NOMO-1 treated with dmso at 0.1 percent for 144 hours (cell line): ENCODE measurements around the gene MED22.
"Not testable (repeated sequence)": the region's sequence is repeated elsewhere in the genome, so short reads cannot be mapped to it uniquely, and the experiment has no call there.

ENCODE experiments used
- DNase-seq: peaks from one replicate; lab custom pipeline; 2025; ENCODE audit not compliant: unreplicated experiment; lab: John Stamatoyannopoulos, UW

The MED22 gene

DNA sequence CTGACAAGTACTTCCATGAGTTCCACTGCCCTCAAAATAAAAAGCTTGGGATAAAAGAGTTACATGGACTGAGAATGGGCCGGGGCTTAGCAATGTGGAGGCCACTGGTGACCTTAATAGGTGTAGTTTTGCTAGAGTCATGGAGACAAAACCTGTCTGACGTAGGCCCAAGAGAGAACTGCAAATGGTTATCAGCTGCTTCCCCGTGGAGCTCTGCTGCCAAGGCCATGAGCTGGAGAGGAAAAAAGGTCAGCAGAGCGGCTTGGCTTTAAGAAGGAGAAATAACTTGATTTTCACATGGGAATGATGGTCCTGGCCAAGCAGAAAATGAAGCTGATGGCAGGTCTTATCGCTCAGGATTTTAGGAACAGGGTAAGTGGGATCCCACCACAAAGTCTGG lies 8.3 kb downstream of the MED22 start:
- no peak for DNase-seq

DNA sequence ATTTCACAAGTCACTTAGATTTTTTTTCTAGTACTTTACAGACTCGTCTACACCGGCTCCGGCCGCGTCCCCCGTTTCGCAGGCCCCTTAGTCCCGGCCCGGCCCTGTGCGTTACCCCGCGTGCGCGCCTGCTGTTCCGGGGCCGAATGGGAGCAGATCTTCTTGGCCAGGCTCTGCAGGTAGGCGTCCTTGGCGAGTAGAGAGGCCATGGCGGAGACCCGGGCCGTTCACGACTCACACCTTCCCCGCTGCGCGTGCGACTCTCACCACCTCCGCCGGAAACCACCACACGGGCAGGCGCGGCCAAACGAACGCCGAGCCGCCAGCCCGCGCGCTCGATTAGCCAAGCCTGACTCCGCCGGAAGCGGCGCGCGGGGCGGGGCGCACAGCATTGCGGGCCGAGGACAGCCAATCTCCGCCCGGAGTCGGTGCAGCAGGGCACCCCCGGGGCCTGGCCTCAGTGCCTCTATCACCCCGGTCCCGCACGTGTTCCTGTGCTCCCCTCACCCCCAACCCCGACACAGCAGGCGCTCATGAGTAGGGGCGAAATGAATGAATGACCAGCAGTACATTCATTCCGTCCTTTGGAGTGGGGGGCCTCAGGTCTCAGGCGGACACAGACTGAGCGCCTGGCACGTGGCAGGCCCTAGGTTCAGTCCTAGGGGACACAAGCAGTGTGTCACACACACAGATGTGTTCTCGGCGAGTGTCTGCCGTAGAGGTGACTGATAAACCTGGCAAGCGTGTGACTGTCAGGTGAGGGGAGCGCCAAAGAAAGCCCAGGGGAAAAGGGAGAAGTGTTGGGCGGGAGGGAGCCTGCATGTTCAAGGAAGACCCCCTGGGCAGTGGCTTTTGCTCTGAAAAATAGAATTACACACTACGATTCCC lies 11.8 kb downstream of the MED22 start, which contains the start of gene SURF6:
TSS of gene SURF6 (minus strand) at position 265 of the 888 bp plus-strand sequence. CDS start at position 209, 56 bp downstream.
- DNase-seq, result peak; percentile 92

- not testable (repeated sequence) for DNase-seq
Observed at GRCh38 chr9:133334888-133335287, 13.0 kb downstream of the MED22 start.

DNA sequence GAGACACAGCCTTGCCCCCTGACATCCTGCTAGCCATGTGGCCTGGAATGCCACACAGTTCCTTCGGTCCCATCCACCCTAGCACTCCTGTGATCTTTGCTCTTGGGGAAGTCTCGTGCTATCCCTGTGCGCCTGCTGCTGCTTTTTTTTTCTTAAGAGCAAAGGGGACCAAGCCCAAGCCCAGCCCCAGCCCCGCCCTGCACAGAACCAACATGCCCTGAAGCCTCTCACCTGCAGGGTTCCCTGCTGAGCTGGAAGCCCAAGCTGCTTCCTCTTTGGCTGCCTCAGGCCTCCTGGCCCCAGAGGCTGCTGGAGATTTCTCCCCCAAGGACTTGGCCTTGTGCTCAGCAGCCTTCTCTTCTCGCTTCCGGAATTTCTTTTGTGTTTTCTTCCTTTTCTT lies 13.8 kb downstream of the MED22 start:
- DNase-seq, result no peak

GRCh38 chr9:133333566-133333965 lies 14.4 kb downstream of the MED22 start:
- DNase-seq, result no peak

GRCh38 chr9:133333011-133333410 lies 14.9 kb downstream of the MED22 start:
- DNase-seq, result no peak

DNA sequence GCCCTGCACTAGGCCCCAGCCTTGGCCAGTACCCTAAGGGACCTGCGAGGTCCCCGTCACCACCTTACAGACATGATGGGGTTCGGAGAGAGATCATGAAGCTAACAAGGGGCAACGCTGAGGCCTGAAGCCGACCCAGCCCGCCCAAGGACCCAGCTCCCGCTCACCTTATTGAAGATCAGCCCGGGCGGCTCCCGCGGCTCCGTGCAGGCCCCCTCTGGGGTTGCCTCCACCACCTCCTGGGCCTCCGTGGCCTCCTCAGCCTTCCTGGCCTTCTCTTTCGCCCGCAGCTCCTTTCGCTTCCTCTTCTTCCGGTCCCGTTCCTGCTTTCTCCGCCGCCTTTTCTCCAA lies 15.6 kb downstream of the MED22 start:
- DNase-seq, result no peak

DNA sequence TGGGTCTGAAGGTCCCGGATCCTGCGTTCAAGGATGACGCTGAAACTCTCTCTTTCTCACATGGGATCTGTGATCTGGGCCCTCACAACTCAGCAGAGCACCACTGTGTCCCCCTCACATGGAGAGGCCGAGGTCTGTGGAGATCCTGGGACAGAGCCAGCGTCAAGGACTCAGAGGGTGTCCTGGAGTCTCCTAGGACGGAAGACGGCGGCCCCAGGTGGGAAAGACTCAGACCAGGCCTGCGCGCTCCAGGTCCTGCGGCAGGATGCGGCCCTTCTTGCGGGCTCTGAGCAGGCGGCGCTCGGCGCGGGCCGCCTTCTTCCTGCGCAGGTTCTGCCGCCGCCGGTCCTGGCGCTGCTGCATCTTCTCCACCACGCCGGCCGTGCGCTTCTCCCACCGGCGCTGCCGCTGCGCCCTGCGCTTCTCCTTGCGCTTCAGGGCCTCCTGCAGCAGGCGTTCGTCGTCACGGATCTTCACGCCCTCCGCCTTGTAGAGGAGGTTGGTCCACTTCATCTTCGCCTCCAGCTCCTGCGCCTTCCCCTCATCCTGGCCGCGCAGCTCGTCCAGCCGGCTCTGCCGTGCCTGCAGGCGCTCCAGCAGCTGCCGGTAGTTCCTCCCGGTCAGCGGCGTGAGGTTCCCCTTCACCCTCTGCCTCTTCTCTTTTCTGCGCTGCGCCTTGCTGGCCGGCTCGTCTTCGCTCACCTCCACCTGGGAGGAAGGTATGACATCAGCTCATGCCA lies 16.1 kb downstream of the MED22 start:
- no peak for DNase-seq

DNA sequence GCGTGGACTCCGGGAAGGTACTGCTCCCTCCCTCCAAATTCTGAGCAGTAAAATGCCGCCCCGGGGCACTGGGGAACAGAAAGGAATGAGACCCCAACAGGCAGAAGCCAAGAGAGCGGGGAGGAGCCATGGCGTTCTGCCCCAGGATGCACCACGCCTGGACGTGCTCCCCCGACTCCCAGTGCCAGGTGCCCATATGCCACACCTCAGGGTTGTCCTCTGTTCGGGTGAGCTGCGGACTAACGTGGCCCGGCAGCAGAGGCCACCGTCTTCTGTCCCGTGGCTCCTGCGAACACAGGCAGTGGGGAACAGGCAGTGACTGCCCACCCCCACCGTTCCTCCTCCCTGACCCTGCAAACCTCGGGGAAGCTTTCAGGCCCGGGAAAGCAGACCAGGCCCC lies 16.7 kb downstream of the MED22 start:
- no peak for DNase-seq

GRCh38 chr9:133329306-133330156 lies 18.4 kb downstream of the MED22 start:
- not testable (repeated sequence) for DNase-seq

GRCh38 chr9:133327834-133328484 lies 20.0 kb downstream of the MED22 start:
- DNase-seq, result no peak

GRCh38 chr9:133327021-133327420 lies 20.9 kb downstream of the MED22 start:
- DNase-seq, result not testable (repeated sequence)

DNA sequence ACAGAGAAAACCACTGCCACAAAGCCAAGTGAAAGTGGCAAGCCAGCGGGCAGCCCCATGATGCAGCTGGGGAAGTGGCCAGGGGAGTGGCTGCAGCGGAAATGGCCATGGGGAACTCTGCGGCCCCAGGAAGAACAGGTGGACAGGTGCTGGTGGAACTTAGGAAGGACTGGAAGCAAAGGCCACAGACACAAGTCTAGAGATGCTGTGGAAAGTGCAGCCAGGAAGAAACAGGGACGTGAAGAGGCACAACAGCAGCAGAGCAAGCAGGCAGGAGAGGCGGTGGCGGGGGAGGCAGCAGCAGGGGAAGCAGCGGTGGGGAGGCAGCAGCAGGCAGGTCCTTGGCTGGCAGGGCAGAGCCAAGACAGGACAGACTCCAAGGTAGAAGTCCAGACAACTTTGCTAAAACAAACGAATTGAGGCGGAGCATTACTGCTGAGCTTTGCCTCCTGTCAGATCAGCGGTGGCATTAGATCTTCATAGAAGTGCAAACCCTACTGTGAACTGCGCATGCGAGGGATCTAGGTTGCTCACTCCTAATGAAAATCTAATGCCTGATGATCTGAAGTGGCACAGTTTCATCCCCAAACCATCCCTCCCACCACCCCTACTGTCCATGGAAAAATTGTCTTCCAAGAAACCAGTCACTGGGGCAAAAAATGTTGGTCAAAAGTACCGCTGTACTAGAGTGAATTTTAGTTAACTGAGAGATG lies 23.8 kb downstream of the MED22 start:
- DNase-seq, result no peak

DNA sequence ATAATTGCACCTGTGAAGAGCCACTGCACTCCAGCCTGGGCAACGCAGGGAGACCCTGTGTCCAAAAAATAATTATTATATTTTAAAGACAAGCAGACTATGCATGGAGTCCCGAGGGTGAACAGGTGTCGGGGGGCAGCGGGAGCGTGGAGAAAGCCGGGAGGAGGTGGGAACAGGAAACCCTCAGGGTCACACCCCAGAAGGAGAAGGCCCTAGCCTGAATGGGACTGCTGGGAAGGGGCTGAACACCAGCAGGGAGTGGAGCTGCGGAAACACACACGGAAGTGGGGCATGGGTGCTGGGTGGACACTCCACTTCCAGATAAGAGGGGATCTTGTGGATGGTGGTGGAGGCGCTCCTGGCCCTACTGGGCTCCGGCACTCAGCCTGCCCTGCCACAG lies 24.7 kb downstream of the MED22 start:
- no peak for DNase-seq

- DNase-seq, result no peak
Observed at GRCh38 chr9:133322701-133323100, 25.2 kb downstream of the MED22 start.

DNA sequence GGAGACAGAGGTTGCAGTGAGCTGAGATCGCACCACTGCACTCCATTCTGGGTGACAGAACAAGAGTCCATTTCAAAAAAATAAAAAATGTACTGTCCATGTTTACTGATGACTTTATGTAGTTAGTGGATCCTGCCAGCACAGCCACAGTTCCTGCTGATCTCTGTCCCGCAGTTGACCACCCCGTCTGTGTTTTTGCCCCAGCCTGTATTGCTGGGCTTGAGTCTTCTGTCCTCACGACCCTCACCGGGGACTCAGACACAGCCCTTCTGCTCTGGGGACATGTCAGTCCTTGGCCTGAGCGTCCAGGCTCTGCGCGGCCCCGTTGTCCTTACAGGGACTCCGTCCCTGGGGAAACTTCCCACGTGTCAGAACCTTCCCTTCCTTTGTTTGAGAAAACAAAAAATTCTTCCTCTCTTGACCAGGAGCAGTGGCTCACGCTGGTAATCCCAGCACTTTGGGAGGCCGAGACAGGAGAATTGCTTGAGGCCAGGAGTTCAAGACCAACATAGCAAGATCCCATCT lies 26.5 kb downstream of the MED22 start:
- DNase-seq, result no peak

DNA sequence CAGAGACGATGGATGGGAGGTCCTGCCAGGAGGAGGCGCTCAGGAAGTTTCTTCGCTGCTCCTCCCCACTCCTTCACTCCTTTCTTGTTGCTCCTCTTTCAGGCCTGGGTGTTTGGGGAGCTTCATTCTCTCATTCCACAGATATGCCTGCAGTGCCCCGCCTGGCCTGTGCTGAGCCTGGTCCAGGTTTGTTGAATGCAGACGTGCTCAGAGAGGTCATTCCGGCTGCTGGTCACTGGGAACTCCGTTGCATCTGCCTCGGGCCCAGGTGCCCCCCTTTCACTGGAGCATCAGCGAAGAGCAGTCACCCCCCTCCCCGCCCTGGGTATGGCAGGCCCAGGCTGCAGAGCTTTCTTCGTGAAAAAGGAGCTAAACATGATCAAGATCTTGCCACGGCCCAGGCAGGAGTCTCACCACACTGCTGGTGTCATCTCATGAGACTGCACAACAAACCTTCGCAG lies 27.5 kb downstream of the MED22 start:
- no peak for DNase-seq

- DNase-seq, result not testable (repeated sequence)
Observed at GRCh38 chr9:133317551-133317950, 30.4 kb downstream of the MED22 start.

DNA sequence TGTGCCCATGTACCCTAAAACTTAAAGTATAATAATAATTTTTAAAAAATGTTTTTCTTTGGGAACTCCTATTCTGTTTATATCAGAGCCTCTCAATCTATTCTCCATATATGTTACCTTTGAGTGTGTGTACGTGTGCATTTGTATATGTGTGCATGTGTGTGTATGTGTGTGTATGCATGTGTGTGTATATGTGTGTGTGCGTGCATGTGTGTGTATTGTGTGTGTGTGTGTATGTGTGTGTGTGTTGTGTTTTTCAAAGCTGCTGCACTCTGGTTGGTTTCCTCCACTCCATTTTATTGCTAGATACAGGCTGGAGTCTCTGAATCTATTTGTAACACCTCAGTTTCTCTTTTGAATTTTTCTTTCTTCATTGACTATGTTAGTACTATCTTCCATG lies 31.9 kb downstream of the MED22 start:
- no peak for DNase-seq

DNA sequence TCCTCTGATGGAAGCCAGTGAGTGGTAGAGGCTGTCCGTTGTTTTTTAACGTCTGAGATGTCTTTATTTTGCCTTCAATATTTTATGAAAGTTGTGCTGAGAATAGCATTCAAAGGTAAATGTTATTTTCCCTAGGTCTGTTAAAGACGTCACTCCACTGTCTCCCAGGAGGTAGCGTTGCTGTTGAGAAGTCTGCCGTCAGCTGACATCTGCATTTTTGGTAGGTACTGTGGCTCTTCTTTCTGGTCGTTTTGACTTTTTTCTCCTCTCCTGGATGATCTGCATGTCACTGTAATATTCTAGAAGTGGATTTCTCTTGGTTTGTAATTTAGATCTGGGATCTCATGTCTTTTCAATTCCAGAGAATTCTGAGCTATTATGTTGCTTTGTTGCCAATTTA lies 38.3 kb downstream of the MED22 start:
- no peak for DNase-seq
